Keratinocyte (primary cell): ENCODE results near the gene RAPGEF4. TPM values are rescaled to one million over a fixed set of nuclear protein-coding genes. Genes with fewer than 3 reads are reported as not detected.

Experiments used
- DNase-seq: peaks from one replicate; pipeline ENCODE4 v3.0.0-alpha.2; 2011; ENCODE audit warnings: low read depth, missing footprints, low spot score
- FAIRE-seq: peaks from 2 replicates; lab custom pipeline; 2011; peaks lifted over from hg19 to GRCh38; lab: Jason Lieb, UNC
- H2AFZ ChIP-seq: 2 replicates; pipeline ENCODE4 v1.6.0; 2012; ENCODE audit warnings: low read length, control low read depth, inconsistent platforms; ENCODE audit not compliant: control insufficient read depth
- H3K27ac ChIP-seq: 2 replicates; pipeline ENCODE4 v1.5.1; 2011; ENCODE audit warnings: low read length; ENCODE audit not compliant: control insufficient read depth, insufficient read depth
- H3K27me3 ChIP-seq: 3 replicates; pipeline ENCODE4 v1.6.0; 2011; ENCODE audit warnings: low read length; ENCODE audit not compliant: control insufficient read depth, insufficient read depth; ENCODE audit errors: extremely low read depth
- H3K36me3 ChIP-seq, 2 experiments: 2 replicates in 1 of 2; 3 replicates in 1 of 2; pipeline ENCODE4 v1.5.1; 2011; ENCODE audit warnings: low read length in 2 of 2, mild to moderate bottlenecking in 1 of 2; ENCODE audit not compliant: control insufficient read depth in 2 of 2, insufficient read depth in 2 of 2; ENCODE audit errors: extremely low read depth in 1 of 2
- H3K4me1 ChIP-seq: 3 replicates; pipeline ENCODE4 v1.5.1; 2011; ENCODE audit warnings: low read length; ENCODE audit not compliant: control insufficient read depth, insufficient read depth; ENCODE audit errors: extremely low read depth
- H3K4me2 ChIP-seq: 3 replicates; pipeline ENCODE4 v1.6.0; 2011; ENCODE audit warnings: low read depth, low read length; ENCODE audit not compliant: control insufficient read depth, insufficient read depth; ENCODE audit errors: extremely low read depth
- H3K4me3 ChIP-seq, 3 experiments: fragments of 200-600 bp in 1 of 3; sonication (generic) in 1 of 3; 2 replicates in 2 of 3; 3 replicates in 1 of 3; pipeline ENCODE4 v1.5.1; 2011 to 2016; ENCODE audit warnings: low read length in 3 of 3, mild to moderate bottlenecking in 3 of 3, control low read depth in 2 of 3, inconsistent platforms in 1 of 3, low read depth in 1 of 3, mixed read lengths in 1 of 3, mixed run types in 1 of 3, moderate library complexity in 1 of 3; ENCODE audit not compliant: control insufficient read depth in 2 of 3, insufficient read depth in 2 of 3; ENCODE audit errors: extremely low read depth in 1 of 3
- H3K79me2 ChIP-seq: 2 replicates; pipeline ENCODE4 v1.6.0; 2012; ENCODE audit warnings: low read length; ENCODE audit not compliant: control insufficient read depth, insufficient read depth
- H3K9ac ChIP-seq: 3 replicates; pipeline ENCODE4 v1.6.0; 2011; ENCODE audit warnings: low read length; ENCODE audit not compliant: control insufficient read depth, insufficient read depth; ENCODE audit errors: extremely low read depth
- H3K9me1 ChIP-seq: 3 replicates; pipeline ENCODE4 v1.6.0; 2011; ENCODE audit warnings: low read length; ENCODE audit not compliant: control insufficient read depth, insufficient read depth; ENCODE audit errors: extremely low read depth
- H3K9me3 ChIP-seq: 2 replicates; pipeline ENCODE4 v1.5.1; 2012; ENCODE audit warnings: low read depth, low read length; ENCODE audit not compliant: control insufficient read depth
- H4K20me1 ChIP-seq: 3 replicates; pipeline ENCODE4 v1.6.0; 2011; ENCODE audit warnings: low read length; ENCODE audit not compliant: control insufficient read depth, insufficient read depth; ENCODE audit errors: extremely low read depth
- CTCF ChIP-seq, 3 experiments: IDR thresholded peaks in 1 of 3; conservative IDR thresholded peaks in 1 of 3; optimal IDR thresholded peaks in 1 of 3; 2 replicates in 2 of 3; 3 replicates in 1 of 3; pipeline versions ENCODE3 to v1.5.1; 2011; ENCODE audit warnings: low read length in 3 of 3, mild to moderate bottlenecking in 3 of 3, moderate library complexity in 2 of 3, control low read depth in 1 of 3, inconsistent platforms in 1 of 3; ENCODE audit not compliant: insufficient read depth in 2 of 3; ENCODE audit errors: extremely low read depth in 1 of 3
- EZH2 ChIP-seq: IDR thresholded peaks from one replicate; pipeline ENCODE4 v1.6.1; 2012; ENCODE audit warnings: inconsistent platforms, mild to moderate bottlenecking, low read length, moderate library complexity
- dilution Hi-C: fragments of 300-500 bp; cut with MboI; formaldehyde crosslinking; loops from one replicate; pipeline ENCODE4 v1.7.0; 2020; ENCODE audit warnings: low sequenced_read_pairs; ENCODE audit not compliant: extremely low pct_ligation_motif_present
- polyA plus RNA-seq, 5 experiments: library from polyadenylated mRNA; depleted of rRNA in 3 of 5; stranded (reverse) in 3 of 5; stranded (forward) in 1 of 5; unstranded in 1 of 5; fragments of >200 nt; gene quantifications; 1 replicate in 1 of 5; 2 replicates in 3 of 5; 3 replicates in 1 of 5; pipeline versions ENCODE4 v1.2.1 to v1.2.3, GENCODE V29; 2011 to 2012; ENCODE audit warnings: missing spikeins in 2 of 5, low read depth in 1 of 5, low replicate concordance in 1 of 5

Gene RAPGEF4
- polyA plus RNA-seq, 1 donor (not counting 4 experiments of a cell fraction or from before 2014, with no cell fraction given): 1.6 TPM

DNA sequence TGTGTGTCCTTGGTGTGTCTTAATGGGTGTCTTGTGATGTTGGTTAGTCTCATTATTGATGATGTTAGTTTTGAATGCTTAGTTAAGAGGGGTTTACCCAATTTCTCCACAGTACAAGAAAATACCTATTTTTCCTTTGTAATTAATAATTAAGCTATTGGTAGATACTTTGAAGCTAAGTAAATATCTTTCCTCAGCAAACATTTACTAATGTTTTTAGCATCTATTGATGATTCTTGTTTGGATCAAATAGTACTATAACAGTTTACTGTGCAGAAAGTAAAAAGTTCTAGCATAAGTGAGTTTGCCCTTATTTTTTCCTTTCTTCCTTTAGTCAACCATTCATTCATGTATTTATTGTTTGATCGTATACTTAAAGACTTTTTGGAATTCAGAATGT, 359.1 kb downstream of the RAPGEF4 start:
- peaks cover 16% of the 10 kb centered on the region for H3K79me2 ChIP-seq
- H3K27me3 ChIP-seq: no peaks in the 10 kb centered on the region
- dilution Hi-C loops: no loop called here
- no peak for TF ChIP-seq CTCF (optimal IDR thresholded peaks at IDR 0.05 in 1 of 3, IDR thresholded peaks at IDR 0.05 in 1 of 3, conservative IDR thresholded peaks at IDR 0.05 in 1 of 3; ENCODE audit: extremely low read depth in 1 of 3, insufficient read depth in 2 of 3, low read length in 3 of 3)
- TF ChIP-seq EZH2: no peak
- no peak overlapping the region for H3K4me2 ChIP-seq
- peaks cover 15% of the 10 kb centered on the region for H3K4me1 ChIP-seq
- H3K4me3 ChIP-seq: no peak overlapping the region
- H2AFZ ChIP-seq: no peak overlapping the region
- DNase-seq: no peak
- no peak overlapping the region for H3K9ac ChIP-seq
- no peak for FAIRE-seq
- H3K27ac ChIP-seq: no peak overlapping the region
- H3K9me1 ChIP-seq: no peaks in the 10 kb centered on the region
- no peaks in the 10 kb centered on the region for H4K20me1 ChIP-seq
- peaks cover 2 to 11% of the 10 kb centered on the region in 2 experiments for H3K36me3 ChIP-seq
- H3K9me3 ChIP-seq: no peaks in the 10 kb centered on the region

DNA sequence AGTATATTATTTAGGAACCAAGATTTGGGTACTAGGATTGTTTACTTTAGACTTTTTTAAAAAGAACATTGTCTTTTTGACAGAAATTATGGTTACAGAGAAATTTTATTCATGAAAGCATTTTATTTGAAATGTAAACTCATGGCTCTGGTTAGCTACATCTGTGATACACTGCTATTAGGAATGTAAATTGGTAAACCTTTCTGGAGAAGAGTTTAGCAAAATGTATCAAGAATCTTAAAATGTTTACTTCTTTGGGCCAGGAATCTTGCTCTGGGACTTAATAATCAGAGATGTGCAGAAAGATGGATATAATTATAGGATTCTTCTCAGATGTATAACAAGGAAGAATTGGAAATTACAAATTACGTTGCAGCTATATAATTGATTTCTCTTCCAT, 359.7 kb downstream of the RAPGEF4 start:
- H3K9me3 ChIP-seq: no peaks in the 10 kb centered on the region
- no peak overlapping the region for H2AFZ ChIP-seq
- H3K4me1 ChIP-seq: peaks cover 11% of the 10 kb centered on the region
- TF ChIP-seq CTCF (optimal IDR thresholded peaks at IDR 0.05 in 1 of 3, IDR thresholded peaks at IDR 0.05 in 1 of 3, conservative IDR thresholded peaks at IDR 0.05 in 1 of 3; ENCODE audit: extremely low read depth in 1 of 3, insufficient read depth in 2 of 3, low read length in 3 of 3): no peak
- H3K9me1 ChIP-seq: no peaks in the 10 kb centered on the region
- peaks cover 4 to 16% of the 10 kb centered on the region in 2 experiments for H3K36me3 ChIP-seq
- dilution Hi-C loops: no loop called here
- no peak overlapping the region for H3K27ac ChIP-seq
- no peaks in the 10 kb centered on the region for H3K27me3 ChIP-seq
- no peak overlapping the region for H3K4me3 ChIP-seq
- DNase-seq: no peak
- H3K79me2 ChIP-seq: peaks cover 19% of the 10 kb centered on the region
- FAIRE-seq: no peak
- H3K9ac ChIP-seq: no peak overlapping the region
- H3K4me2 ChIP-seq: no peak overlapping the region
- H4K20me1 ChIP-seq: no peaks in the 10 kb centered on the region
